NK-92 treated with Interleukin-12 subunit alpha and Interleukin-12 subunit beta, amount 100 ng/mL, for 24 hours (cell line): ENCODE results near the gene NFATC1.

ENCODE experiments used
- DNase-seq: peaks from one replicate; lab custom pipeline; 2025; lab: John Stamatoyannopoulos, UW

The NFATC1 gene

DNA sequence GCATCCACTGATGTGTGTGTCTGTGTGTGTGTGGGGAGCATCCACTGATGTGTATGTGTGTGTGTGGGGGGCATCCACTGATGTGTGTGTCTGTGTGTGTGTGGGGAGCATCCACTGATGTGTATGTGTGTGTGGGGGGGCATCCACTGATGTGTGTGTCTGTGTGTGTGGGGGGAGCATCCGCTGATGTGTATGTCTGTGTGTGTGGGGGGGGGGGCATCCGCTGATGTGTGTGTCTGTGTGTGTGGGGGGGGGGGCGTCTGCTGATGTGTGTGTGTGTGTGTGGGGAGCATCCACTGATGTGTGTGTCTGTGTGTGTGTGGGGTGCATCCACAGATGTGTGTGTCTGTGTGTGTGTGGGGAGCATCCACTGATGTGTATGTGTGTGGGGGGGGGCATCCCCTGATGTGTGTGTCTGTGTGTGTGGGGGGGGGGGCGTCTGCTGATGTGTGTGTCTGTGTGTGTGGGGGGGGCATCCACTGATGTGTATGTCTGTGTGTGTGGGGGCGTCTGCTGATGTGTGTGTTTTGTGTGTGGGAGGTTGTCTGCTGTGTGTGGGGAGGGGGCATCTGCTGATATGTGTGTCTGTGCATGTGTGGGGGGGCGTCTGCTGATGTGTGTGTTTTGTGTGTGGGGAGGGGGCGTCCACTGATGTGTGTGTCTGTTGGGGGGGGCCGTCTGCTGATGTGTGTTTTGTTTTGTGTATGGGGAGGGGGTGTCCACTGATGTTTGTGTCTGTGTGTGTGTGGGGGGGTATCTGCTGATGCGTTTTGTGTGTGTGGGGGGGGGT is 125.9 kb downstream of the NFATC1 start:
- DNase-seq: no peak

- no peak for DNase-seq
Observed at GRCh38 chr18:79522451-79523205, 126.9 kb downstream of the NFATC1 start.

- DNase-seq: no peak
Observed at GRCh38 chr18:79523206-79523735, 127.5 kb downstream of the NFATC1 start.

DNA sequence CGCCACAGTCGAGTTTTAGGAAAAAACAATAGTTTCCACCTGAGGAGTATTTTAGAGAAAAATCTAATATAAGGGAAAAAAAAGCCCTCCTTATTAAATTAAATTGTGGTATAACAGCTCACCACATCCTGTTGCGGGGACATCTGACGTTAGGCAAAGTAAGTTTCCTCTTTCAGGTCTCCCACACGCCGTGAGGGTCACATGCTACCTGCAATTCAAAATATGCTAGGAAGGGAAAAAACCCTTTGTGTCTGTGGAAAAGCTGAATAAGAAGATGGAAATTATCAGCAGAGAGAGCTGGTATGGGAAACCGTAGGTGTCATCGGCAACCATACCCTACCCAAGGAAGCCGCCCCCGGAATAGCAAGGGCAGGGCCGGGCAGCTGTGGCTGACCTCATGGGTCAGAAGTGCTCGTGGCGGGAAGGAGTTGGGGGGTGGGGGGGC is 128.0 kb downstream of the NFATC1 start:
- DNase-seq: no peak

GRCh38 chr18:79524181-79525078 is 128.7 kb downstream of the NFATC1 start:
- DNase-seq: no peak

- DNase-seq: no peak
Observed at GRCh38 chr18:79525556-79526467, 130.1 kb downstream of the NFATC1 start.

DNA sequence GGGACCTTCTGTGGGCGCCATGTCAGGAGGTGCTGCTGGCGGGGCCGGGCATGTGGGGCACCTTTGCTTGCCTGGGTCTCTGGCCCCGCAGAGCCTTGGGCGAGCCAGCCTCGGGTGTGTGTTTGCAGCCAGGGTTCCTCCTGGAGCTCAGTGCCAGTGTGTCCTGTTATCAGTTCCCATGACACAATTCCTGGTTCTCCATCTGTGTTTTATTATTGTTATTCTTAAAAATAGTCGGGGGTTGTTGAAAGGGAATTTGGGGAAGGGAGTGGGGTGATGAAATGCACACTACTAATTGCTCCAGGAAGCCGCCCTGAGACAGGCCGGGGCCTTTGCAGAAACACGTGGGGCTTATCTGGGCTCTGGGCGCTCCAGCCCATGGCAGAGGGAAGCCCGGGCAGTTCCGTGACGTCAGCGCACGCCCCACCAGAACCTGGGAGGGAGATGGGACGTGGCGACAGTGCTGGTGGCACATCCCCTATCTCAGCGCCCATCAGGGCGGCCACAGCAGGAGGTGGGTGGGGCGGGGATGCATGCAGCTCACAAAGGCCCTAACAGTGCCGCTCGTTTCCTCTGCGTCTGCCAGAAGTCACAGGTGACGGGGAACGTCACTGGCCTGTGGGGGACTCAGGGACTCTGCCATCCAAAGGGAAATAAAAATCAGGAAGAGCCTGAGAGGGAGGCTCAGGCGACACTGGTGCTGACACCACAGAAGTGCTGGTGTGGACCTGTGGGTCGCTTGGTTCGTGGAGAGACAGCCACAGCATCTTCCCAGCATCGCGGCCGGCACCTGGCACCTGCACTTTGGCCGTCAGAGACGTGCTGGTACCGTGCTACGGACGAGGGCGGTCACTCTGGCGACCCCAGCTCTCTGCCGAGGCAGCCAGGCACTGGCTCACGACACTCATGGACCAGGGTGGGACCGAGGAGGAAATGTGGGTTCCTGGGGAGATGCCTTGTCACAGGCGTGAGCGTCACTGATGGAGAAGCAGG is 131.0 kb downstream of the NFATC1 start:
- no peak for DNase-seq

DNA sequence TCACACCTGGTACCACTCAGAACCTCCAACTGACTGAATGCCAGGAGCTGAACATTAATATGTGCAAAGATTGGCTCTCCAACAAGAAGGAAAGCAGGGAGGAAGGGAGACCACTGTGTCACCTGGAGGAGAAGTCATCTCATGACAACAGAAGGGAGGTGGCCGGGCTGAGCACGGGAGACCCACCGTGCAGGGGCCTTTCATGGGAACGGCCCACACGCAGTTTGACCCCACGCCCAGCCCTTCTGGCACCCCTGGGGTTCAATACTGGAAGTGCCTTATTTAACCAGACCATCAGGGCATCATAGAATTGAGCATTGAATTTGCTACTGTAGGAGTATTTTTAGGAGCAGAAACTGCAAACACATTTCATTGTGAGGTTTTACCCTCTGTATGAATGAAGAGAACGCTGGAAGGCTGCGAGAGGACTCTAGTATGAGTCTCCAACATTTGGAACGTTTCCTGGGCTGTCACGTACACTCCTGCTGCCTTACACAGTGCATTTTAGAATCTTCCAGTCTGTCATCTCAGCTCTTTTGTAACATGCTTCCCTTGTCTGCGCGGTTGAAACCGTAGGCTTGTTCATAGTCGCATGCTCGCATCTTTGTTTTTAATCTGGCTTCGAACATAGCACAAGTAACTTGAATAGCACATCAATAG is 132.1 kb downstream of the NFATC1 start:
- no peak for DNase-seq

DNA sequence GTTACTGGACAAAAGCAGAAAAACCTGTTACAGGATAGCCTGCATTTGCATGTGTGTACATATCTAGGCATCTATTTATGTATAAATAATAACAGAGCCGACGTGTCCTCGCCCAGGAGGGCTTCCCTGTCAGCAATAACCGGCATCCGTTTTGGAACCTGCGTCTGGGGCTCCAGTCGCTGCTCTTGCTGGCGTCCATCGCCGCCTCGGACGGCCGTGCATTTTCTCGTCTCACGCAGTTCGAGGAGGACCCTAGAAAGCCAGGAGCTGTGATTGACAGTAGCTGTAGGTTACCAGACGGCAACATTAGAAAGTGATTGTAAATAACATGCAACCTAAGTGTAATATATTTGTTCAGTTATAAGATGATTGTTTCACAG is 132.6 kb downstream of the NFATC1 start:
- no peak for DNase-seq

DNA sequence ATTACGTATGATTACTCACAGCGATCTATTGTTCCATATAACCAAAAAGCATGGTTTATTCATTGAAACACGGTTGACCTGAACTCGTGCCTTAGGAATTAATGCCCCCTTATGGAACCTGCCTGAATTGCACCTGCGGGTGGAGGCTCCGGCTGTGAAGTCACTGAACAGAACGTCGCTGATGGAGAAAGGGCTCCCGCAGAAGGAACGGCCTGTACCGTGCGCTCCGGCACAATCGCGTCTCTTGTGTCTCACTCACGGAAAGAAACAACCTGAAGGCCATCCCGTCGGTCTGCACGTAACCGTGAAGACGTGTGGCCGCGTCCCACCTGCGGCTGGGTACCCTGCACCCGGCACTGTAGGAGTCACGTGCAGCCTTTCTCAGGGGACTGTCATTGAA is 133.1 kb downstream of the NFATC1 start:
- DNase-seq: no peak

DNA sequence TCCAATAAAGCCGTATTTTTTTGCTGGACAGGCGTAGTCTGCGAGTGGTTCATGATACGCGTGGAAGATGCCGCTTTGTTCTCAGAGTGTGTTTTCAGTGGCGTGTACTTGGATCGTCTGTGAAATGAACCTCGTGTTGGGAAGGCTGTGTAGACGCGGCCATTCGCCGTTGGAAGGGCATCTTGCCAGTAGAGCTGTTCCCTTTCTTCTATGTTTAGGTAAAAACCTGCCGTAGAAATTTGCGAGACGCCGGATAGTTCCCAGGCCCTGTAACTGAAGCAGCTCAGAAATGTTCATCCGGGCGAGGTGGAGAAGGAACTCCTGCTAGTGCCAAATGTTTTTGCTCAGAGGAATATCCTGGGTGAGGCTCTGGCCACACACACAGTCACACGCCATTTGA is 133.6 kb downstream of the NFATC1 start:
- DNase-seq: no peak

- DNase-seq: no peak
Observed at GRCh38 chr18:79529991-79530390, 134.3 kb downstream of the NFATC1 start.

- DNase-seq: no peak
Observed at GRCh38 chr18:79530821-79531220, 135.1 kb downstream of the NFATC1 start.

DNA sequence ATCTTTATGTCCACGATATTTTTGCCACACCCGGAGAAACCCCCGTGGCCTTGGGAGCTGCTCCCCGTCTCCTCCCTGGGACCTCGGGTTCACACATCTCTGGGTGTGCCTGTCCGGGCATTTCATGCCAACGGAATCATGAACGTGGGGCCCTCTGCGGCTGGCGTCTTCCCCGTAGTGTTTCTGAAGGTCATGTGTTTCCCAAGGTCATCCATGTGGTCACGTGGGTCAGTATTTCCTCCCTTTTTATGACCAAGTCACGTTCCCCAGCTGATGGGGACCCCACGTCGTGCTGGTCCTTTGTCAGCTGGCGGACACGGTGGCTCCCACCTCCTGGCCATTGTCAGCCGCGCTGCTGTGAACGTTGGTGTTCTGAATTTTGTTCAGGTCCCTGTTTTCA is 135.7 kb downstream of the NFATC1 start:
- no peak for DNase-seq

DNA sequence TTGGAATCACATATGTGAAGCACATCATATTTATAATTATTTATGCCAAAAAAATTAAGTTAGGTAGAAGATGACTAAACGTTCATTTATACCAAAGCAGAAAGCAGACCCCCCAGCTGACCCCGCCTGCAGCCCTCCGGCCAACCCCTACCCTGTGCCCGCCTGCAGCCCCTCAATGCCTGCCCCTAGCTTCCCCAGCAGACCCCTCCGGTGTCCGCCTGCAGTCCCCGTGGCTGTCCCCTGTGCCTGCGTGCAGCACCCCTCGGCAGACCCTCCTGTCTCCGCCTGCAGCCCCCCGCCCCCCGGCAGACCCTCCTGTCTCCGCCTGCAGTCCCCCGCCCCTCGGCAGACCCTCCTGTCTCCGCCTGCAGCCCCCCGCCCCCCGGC is 136.2 kb downstream of the NFATC1 start:
- DNase-seq: no peak

GRCh38 chr18:79532313-79533007 is 136.7 kb downstream of the NFATC1 start:
- DNase-seq: no peak

DNA sequence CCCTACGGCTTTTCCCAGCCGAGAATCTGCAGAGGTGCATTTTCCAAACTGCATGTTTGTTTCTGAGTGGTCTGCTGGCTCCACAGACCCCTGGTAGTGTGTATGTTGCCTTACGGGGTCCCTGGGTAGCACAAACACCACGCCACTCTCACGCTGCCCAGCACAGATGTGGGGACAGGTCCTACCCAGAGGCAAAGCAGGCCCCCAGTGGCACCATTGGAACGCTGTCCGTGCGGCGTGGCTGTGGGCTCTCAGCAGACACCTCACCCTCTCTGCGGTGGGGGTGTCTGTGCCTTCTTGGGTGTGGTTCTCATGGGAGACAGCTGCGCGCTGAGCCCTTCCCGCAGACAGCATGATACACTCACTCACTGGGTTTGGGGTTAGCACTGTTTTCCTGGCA is 137.4 kb downstream of the NFATC1 start:
- DNase-seq: no peak

DNA sequence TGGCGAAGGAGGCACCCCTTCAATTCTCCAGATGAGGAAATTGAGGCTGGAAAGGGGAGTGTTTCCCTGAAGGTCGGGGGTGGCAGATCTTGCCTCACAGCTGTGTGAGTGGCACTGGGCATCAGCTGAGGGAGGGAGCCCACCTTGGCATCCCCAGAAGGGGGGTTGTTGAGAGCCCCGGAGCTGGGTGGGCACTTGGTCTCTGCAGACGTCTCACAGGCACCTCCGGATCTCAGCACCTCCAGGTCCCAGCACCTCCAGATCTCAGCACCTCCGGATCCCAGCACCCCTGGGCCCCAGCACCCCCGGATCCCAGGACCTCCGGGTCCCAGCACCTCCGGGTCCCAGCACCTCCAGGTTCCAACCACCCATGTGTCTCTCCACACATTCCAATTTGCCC is 137.9 kb downstream of the NFATC1 start:
- no peak for DNase-seq

DNA sequence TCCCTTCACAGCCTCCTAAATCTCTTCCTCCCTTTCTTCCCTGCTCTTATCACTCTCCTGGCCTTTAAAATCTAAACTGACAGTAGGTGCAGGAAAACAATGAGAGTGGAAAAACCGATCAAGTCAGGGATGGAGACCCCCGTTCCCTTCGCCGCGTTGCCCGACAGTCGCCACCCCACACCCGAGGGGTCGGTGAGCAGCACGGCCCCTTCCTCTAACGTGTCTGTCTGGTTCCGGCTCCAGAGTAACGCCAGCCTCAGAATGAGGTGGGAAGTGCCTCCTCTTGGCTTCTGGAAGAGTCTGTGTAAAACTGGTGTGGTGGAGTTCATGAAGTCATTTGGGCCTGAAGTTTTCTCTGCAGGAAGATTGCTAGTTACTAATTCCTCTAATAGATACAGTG is 138.6 kb downstream of the NFATC1 start:
- no peak for DNase-seq
